HS-27A (cell line): ENCODE measurements around the gene ARFGAP3.
"Not testable (repeated sequence)": the region's sequence is repeated elsewhere in the genome, so short reads cannot be mapped to it uniquely, and the experiment has no call there.

ENCODE experiments used
- DNase-seq: peaks from one replicate; pipeline ENCODE4 v3.0.0-alpha.2; 2012; ENCODE audit warnings: low read depth, missing footprints

ARFGAP3 gene

GRCh38 chr22:42768385-42769035 is 88.6 kb downstream of the ARFGAP3 start:
- no peak for DNase-seq

- DNase-seq = no peak
These were observed 90.2 kb downstream of the ARFGAP3 start for GRCh38 chr22:42766860-42767259.

GRCh38 chr22:42764895-42765363 is 92.1 kb downstream of the ARFGAP3 start:
- DNase-seq = no peak

GRCh38 chr22:42763965-42764480 is 93.0 kb downstream of the ARFGAP3 start:
- no peak for DNase-seq

GRCh38 chr22:42760806-42761565 is 96.1 kb downstream of the ARFGAP3 start:
- DNase-seq = no peak

- DNase-seq = no peak
These were observed 98.0 kb downstream of the ARFGAP3 start for GRCh38 chr22:42758931-42759629.

- peak; percentile 56 for DNase-seq
These were observed 101.5 kb downstream of the ARFGAP3 start for GRCh38 chr22:42755553-42755952.

GRCh38 chr22:42755121-42755520 is 102.0 kb downstream of the ARFGAP3 start:
- DNase-seq = not testable (repeated sequence)

- peak; percentile 29 for DNase-seq
These were observed 102.4 kb downstream of the ARFGAP3 start for GRCh38 chr22:42754658-42755057.

- DNase-seq = no peak
These were observed 104.2 kb downstream of the ARFGAP3 start for GRCh38 chr22:42752912-42753311.

GRCh38 chr22:42752230-42752746 is 104.8 kb downstream of the ARFGAP3 start:
- no peak for DNase-seq

- DNase-seq = not testable (repeated sequence)
These were observed 106.7 kb downstream of the ARFGAP3 start for GRCh38 chr22:42750421-42750820.

GRCh38 chr22:42747701-42748513 is 109.2 kb downstream of the ARFGAP3 start:
- peak; percentile 35 for DNase-seq
